G401 (cell line): ENCODE measurements around the gene RPS14. TPM values are rescaled to one million over a fixed set of nuclear protein-coding genes. Genes with fewer than 3 reads are reported as not detected.
"Not testable (repeated sequence)": the region's sequence is repeated elsewhere in the genome, so short reads cannot be mapped to it uniquely, and the experiment has no call there.

ENCODE experiments used
- DNase-seq: peaks from one replicate; pipeline ENCODE4 v3.0.0-alpha.2; 2015; ENCODE audit warnings: low spot score
- in situ Hi-C: cut with HindIII; loops from 2 replicates; pipeline ENCODE4 v1.10.0; 2016; ENCODE audit warnings: low sequenced_read_pairs, mixed read lengths
- total RNA-seq: library from RNA; depleted of rRNA; stranded (reverse); fragments of >200 nt; shearing (Covaris generic); gene quantifications from 2 replicates; pipeline ENCODE4 v1.2.3, GENCODE V29; 2014

The RPS14 gene
- total RNA-seq, 1 experiment from 2014 or later: 3,973 TPM

DNA sequence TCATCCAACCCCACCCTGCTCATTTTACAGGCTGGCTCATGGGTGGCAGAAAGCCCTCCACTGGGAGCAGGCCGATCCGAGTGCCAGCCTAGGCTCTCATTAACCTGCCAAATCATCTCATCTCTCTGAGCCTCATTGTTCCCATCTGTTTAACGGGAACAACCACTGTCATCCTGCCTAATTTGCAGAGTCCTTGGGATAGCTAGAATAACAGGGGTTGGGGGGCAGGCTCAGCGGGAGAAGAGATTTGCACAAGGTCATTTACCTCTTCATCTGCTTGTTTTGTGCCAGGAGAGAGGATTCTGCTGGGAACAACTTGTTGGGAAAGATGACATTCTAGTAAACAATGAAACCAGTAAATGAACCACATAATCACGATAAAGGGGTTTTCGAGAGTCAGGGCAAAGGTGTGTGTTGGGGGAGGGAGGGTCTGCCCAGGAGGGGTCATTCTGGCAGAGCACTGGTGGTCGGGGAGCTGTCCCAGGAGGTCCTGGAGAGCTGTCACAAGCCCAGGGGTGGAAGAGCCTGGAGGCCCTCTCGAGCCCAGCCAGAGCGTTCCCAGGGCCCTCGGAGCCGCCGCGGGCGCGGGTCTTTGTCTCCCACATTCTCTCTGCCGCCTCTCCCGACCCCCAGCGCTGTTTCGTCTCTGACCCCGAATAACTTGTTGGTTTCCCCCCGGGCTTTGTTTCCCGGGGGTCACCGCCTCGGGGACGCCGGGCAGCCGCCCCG lies 35.6 kb upstream of the RPS14 start:
- in situ Hi-C loops: no loop called here
- DNase-seq: no peak

GRCh38 chr5:150481972-150482406 lies 32.5 kb upstream of the RPS14 start:
- no peak for DNase-seq
- in situ Hi-C loops: no loop called here

GRCh38 chr5:150481708-150481965 lies 32.1 kb upstream of the RPS14 start:
- DNase-seq: no peak
- in situ Hi-C loops: no loop called here

DNA sequence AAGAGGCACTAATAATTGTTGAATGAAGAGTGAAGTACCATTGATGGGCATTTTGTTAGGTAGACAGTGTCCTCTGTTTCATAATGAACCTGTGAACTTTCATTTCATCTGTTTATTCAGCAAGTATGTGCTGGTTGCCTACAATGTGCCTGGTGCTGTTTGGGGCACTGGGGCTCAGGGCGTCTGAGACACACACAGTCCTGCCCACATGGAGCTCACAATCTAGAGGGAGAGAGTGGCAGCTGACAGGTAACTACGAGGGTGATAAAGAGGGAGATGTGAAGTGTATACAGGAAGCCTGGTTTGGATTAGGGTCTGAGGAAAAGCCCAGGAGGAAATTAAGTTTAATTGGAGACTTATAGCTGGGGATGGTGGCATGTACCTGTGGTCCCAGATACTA lies 29.9 kb upstream of the RPS14 start:
- in situ Hi-C loops: no loop called here

GRCh38 chr5:150476568-150476967 lies 27.0 kb upstream of the RPS14 start:
- in situ Hi-C loops, DNase-seq: not testable (repeated sequence)

More for the DNA sequence above, 29.9 kb upstream of the RPS14 start:
- no peak for DNase-seq

GRCh38 chr5:150473673-150474358 lies 24.3 kb upstream of the RPS14 start:
- DNase-seq: peak; percentile 50
- in situ Hi-C loops: no loop called here

DNA sequence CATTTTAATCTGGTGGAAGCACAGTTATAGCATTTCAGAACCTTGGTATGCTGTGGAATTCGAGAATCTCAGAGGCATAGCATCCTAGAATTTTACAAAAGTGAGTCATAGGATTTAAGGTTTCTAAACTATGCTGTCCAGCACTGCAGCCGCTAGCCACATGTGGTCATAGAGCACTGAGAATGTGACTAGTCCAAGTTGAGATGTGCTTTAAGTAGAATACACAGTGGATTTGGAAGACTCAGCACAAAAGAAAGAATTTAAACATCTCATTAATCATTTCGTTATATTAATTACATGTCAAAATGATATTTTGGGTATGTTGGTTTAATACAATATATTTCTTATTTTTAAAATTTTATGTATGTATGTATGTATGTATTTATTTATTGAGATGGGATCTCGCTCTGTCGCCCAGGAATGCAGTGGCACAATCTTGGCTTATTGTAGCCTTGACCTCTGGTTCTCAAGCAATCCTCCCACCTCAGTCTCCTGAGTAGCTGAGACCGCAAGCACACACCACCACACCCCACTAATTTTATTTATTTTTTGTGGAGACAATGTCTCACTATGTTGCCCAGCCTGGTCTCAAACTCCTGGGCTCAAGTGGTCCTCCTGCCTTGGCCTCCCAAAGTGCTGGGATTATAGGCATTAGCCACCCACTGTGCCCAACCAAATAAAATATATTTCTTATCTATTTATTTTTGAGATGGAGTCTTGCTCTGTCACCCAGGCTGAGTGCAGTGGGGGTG lies 20.4 kb upstream of the RPS14 start:
- peak; percentile 25 for DNase-seq
- in situ Hi-C loops: no loop called here

DNA sequence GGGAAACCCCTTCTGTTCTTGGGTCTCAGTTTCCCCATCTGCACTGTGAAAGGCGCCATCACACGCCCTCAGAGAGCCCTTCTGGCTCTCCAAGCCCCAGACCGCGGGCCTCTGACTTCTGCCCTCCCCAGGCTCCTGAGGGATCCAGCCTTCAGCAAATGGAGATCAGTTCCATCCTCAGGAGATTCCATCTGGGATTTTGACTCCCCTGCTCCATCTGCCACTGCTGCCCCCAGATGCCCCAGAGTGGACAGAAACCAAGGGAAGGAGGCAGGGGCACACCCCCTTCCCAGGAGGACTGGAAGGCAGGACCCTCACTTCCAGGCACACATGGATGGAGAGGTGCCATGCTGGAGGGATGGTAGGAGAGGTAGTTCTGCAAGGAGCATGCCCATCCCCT lies 18.7 kb upstream of the RPS14 start:
- DNase-seq: no peak
- in situ Hi-C loops: no loop called here

GRCh38 chr5:150465927-150466326 lies 16.4 kb upstream of the RPS14 start:
- DNase-seq: no peak
- in situ Hi-C loops: no loop called here

DNA sequence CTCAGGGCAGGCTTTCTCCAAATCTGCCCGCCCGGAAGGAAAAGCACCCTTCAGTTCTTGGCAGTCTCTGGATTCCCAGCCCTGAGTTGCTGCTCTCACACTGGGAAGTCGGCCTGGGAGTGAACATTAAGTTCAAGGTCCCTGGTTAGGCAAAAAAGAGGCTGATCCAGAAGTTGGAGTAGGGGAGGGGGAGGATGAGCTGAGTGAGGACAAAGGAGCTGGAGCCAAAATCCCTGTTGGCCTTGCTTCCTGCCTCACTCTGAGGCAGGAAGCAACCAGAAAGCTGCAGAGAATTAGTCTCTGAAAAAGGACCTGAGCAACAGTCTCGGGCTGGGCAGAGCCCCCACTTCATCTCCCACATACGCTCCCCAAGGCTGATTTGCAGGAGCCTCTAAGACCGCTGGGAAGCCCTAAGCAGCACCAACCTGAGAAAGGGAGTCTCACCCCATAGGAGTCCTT lies 15.0 kb upstream of the RPS14 start:
- in situ Hi-C loops: no loop called here
- no peak for DNase-seq

DNA sequence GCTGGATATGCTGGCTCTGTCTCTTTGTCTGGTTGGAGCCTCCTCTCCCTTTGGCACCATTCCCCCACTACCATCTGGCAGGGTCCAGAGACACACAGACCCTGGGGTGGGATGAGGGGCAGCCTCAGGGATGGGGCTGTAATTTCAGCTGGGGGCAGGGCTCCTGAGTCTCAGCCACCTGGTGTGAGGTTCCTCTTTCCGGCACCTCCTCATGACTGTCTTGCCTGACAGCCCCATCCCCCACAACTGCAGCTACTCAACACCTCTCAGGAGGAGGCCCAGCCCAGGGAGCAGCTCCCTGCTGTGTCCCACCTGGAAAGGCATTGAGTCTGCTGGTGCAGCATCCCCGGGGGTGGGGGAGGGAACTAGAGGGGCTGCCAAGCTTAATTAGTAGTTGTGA lies 11.7 kb upstream of the RPS14 start:
- in situ Hi-C loops: no loop called here
- no peak for DNase-seq

- in situ Hi-C loops: no loop called here
- DNase-seq: no peak
Measured at GRCh38 chr5:150460781-150461180, 11.2 kb upstream of the RPS14 start.

GRCh38 chr5:150458802-150459557 lies 9.4 kb upstream of the RPS14 start:
- in situ Hi-C loops: no loop called here

DNA sequence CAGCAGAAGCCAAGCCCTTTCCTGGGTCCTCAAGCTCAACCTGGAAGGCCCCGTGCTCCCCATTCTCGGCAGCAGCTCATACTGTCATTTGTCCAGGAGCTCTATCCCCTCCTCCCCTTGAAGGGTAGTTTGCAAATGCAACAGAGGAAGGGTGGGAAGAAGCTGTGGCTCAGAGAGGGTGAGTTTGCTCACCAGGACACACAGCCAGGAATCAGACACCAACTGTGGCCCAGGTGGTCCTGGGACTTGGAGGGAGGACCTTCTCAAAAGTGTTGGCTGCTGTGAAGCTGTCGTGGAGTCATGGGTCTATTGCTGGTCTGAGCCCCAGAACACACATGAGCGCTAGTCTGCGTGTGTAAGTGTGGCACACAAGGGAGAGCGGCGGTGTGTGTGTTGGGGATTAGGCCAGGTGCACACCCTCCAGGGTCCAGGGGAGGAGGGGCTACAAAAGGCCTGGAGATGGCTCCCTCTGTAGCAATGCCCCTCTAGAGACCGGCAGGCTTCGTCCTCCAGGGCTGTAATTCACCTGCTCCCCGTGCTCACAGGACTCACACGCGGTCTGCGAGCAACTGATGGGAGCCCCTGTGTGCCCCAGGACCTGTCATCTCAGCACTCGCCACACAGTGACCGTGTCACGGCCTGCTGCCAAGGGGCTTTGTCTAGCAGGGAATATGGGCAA lies 8.2 kb upstream of the RPS14 start:
- no peak for DNase-seq
- in situ Hi-C loops: no loop called here

More at GRCh38 chr5:150458802-150459557, 9.4 kb upstream of the RPS14 start:
- peak; percentile 59 for DNase-seq

GRCh38 chr5:150457121-150457520 lies 7.6 kb upstream of the RPS14 start:
- in situ Hi-C loops: no loop called here
- no peak for DNase-seq

DNA sequence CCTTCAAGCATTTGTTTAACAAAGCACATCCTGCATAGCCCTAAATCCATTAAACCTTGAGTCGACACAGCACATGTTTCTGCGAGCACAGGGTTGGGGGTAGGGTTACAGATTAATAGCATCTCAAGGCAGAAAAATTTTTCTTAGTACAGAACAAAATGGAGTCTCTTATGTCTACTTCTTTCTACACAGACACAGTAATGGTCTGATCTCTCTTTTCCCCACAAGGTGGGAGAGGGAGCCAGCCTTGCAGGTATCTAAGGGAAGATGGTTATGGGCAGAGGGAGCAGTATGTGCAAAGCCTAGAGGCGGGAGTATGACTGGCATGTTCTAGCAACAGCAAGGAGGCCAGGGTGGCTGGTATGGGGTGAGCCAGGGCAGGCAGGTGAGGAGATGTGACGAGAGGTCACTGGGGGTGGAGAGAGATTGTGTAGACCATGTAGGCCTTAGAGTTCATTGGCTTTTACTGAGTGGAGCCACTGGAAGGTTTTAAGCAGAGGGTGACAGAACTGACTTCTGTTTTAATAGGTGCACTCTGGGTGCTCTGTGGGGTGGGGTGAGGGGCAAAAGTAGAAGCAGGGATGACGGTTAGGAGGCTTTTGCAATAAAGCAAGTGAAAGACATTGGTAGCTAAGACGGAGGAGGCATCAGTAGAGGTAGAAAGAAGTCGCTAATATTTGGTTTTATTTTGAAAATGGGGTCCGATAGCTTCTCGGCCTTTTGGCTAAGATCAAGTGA lies 5.1 kb upstream of the RPS14 start:
- no peak for DNase-seq
- in situ Hi-C loops: no loop called here

DNA sequence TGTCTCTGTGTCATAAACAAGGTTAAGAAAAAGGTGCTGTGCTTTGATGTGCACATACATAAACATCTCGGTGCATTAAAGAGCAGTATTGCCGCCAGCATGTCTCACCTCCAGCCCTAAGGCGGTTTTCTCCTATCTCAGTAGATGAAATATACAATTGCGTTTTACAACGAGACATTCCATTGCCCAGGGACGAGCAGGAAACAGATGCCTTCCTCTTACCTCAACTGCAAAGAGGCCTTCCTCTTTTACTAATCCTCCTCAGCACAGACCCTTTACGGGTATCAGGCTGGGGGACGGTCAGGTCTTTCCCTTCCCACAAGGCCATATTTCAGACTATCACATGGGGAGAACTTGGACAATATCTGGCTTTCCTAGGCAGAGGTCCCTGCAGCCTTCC lies 4.5 kb upstream of the RPS14 start:
- DNase-seq, in situ Hi-C loops: not testable (repeated sequence)

GRCh38 chr5:150452914-150453313 lies 3.4 kb upstream of the RPS14 start:
- in situ Hi-C loops: no loop called here
- DNase-seq: no peak
